ENCODE results near the gene CBLC. TPM values are rescaled to one million over a fixed set of nuclear protein-coding genes. Genes with fewer than 3 reads are reported as not detected.

The CBLC gene
- total RNA-seq, 1 experiment from 2014 or later, result 42.3 TPM

DNA sequence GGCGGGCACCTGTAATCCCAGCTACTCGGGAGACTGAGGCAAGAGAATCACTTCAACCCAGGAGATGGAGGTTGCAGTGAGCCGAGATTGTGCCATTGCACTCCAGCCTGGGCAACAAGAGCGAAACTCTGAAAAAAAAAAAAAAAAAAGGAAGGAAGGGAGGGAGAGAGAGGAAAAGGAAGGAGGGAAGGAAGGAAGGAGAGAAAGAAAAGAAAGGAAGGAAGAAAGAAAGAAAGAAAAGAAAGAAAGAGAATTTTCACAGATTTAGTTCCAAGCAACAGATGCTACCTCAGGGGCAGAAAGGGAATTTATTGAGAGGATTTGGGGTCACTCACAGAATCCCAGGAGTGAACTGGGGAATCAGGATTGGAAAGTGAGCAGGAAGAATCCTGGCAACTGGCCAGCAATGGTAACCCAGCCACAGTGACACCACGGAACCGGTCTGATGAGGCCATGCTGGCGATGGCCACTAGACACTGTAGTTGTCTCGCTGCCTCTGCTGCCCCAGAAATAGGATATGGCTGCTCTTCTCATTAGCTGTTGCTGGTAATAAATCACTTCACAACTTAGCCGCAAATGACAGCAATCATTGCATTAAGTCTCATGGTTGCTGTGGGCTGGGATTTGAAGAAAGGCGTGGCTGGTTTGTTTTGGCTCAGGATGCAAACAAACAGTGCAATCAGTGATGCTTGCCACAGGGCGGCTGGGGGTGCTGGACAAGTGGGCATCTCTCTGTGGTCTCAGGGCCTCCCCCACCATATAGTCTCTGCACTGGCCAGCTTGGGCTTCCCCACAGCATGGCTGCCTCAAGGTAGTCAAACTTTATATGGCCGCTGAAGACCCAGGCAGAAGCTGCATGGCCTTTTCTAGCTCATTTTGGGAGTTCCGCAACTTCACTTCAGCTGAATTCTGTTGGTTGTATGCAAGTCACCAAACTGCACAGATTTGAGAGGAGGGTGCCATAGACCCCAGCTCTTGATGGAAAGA lies 26.0 kb downstream of the CBLC start:
- H3K4me3 Mint-ChIP-seq (ENCODE audit: unreplicated experiment), result no peak overlapping the region
- DNase-seq, result no peak
- H3K27ac Mint-ChIP-seq (ENCODE audit: unreplicated experiment), result no peak overlapping the region
- H3K36me3 ChIP-seq (ENCODE audit: control insufficient read depth, insufficient read depth, low read length), result peaks cover 5% of the 10 kb centered on the region
- H3K27me3 Mint-ChIP-seq (ENCODE audit: insufficient read depth, unreplicated experiment), result no peaks in the 10 kb centered on the region
- intact Hi-C loops (cut with micrococcal nuclease; ENCODE audit: unreplicated experiment), result no loop called here
- H3K36me3 Mint-ChIP-seq (ENCODE audit: insufficient read depth, unreplicated experiment), result peaks cover 38% of the 10 kb centered on the region
- TSS peak; percentile 20 for BruUV-seq (replicated peaks)
- H3K9me3 Mint-ChIP-seq (ENCODE audit: unreplicated experiment), result peaks cover 10% of the 10 kb centered on the region
- ChIA-PET POLR2A (interaction anchor here (0.7 kb wide), 1 partner anchor 38 kb away, joined by 6 read pairs; no protein-coding TSS in a partner anchor), CTCF (interaction anchor here (0.7 to 1.1 kb wide), 2 partner anchors 42 to 80 kb away, joined by 3 read pairs; partner anchors contain the start of gene NECTIN2)
- no peaks in the 10 kb centered on the region for H3K27me3 ChIP-seq (replicated peaks; ENCODE audit: control insufficient read depth, insufficient read depth, low read length)
- TF ChIP-seq, protein P1, sequence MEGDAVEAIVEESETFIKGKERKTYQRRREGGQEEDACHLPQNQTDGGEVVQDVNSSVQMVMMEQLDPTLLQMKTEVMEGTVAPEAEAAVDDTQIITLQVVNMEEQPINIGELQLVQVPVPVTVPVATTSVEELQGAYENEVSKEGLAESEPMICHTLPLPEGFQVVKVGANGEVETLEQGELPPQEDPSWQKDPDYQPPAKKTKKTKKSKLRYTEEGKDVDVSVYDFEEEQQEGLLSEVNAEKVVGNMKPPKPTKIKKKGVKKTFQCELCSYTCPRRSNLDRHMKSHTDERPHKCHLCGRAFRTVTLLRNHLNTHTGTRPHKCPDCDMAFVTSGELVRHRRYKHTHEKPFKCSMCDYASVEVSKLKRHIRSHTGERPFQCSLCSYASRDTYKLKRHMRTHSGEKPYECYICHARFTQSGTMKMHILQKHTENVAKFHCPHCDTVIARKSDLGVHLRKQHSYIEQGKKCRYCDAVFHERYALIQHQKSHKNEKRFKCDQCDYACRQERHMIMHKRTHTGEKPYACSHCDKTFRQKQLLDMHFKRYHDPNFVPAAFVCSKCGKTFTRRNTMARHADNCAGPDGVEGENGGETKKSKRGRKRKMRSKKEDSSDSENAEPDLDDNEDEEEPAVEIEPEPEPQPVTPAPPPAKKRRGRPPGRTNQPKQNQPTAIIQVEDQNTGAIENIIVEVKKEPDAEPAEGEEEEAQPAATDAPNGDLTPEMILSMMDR (IDR thresholded peaks at IDR 0.05; ENCODE audit: insufficient read depth in 1 of 2, low read depth in 1 of 2, low read length in 1 of 2, severe bottlenecking in 1 of 2, unreplicated experiment in 1 of 2), result no peak
- H3K4me1 ChIP-seq, result peaks cover 24% of the 10 kb centered on the region
- no peaks in the 10 kb centered on the region for H3K9me3 ChIP-seq
- H3K4me3 ChIP-seq (ENCODE audit: low read depth, low read length), result no peak overlapping the region
- peaks cover 35% of the 10 kb centered on the region for H3K4me1 Mint-ChIP-seq (ENCODE audit: low read depth, unreplicated experiment)

GRCh38 chr19:44806291-44806690 lies 28.6 kb downstream of the CBLC start:
- Histone ChIP-seq H3K36me3 (ENCODE audit: control insufficient read depth, insufficient read depth, low read length) (peaks cover 5% of the 10 kb centered on the region), H3K9me3 (no peaks in the 10 kb centered on the region), H3K4me3 (ENCODE audit: low read depth, low read length) (no peak overlapping the region), H3K4me1 (peaks cover 27% of the 10 kb centered on the region), H3K27me3 (replicated peaks; ENCODE audit: control insufficient read depth, insufficient read depth, low read length) (no peaks in the 10 kb centered on the region)
- no peaks in the 10 kb centered on the region for H3K27me3 Mint-ChIP-seq (ENCODE audit: insufficient read depth, unreplicated experiment)
- no peak overlapping the region for H3K4me3 Mint-ChIP-seq (ENCODE audit: unreplicated experiment)
- ChIA-PET CTCF (interaction anchor here (0.8 to 4.0 kb wide), 9 partner anchors 13 to 229 kb away, joined by 3 to 53 read pairs (median 15); partner anchors contain the start of genes CBLC and NECTIN2), POLR2A (interaction anchor here (0.7 to 1.5 kb wide), 3 partner anchors 28 to 99 kb away, joined by 4 to 23 read pairs (median 4); partner anchors contain the start of genes APOE, CBLC and NECTIN2)
- no peak for DNase-seq
- H3K4me1 Mint-ChIP-seq (ENCODE audit: low read depth, unreplicated experiment), result peaks cover 41% of the 10 kb centered on the region
- TF ChIP-seq, protein P1 (IDR thresholded peaks at IDR 0.05; ENCODE audit: insufficient read depth in 1 of 2, low read depth in 1 of 2, low read length in 1 of 2, severe bottlenecking in 1 of 2, unreplicated experiment in 1 of 2), result no peak
- intact Hi-C loops (cut with micrococcal nuclease; ENCODE audit: unreplicated experiment), result no loop called here
- H3K36me3 Mint-ChIP-seq (ENCODE audit: insufficient read depth, unreplicated experiment), result peaks cover 60% of the 10 kb centered on the region
- BruUV-seq (replicated peaks), result no TSS peak
- peak overlapping the region; percentile 95 for H3K27ac Mint-ChIP-seq (ENCODE audit: unreplicated experiment)
- peaks cover 10% of the 10 kb centered on the region for H3K9me3 Mint-ChIP-seq (ENCODE audit: unreplicated experiment)

- Mint-ChIP-seq H3K9me3 (ENCODE audit: unreplicated experiment) (peaks cover 10% of the 10 kb centered on the region), H3K27ac (ENCODE audit: unreplicated experiment) (peak overlapping the region; percentile 95), H3K36me3 (ENCODE audit: insufficient read depth, unreplicated experiment) (peaks cover 68% of the 10 kb centered on the region), H3K4me3 (ENCODE audit: unreplicated experiment) (peak overlapping the region; percentile 23), H3K4me1 (ENCODE audit: low read depth, unreplicated experiment) (peaks cover 48% of the 10 kb centered on the region), H3K27me3 (ENCODE audit: insufficient read depth, unreplicated experiment) (no peaks in the 10 kb centered on the region)
- Histone ChIP-seq H3K4me3 (ENCODE audit: low read depth, low read length) (no peak overlapping the region), H3K4me1 (peaks cover 27% of the 10 kb centered on the region), H3K36me3 (ENCODE audit: control insufficient read depth, insufficient read depth, low read length) (peaks cover 5% of the 10 kb centered on the region), H3K9me3 (no peaks in the 10 kb centered on the region), H3K27me3 (replicated peaks; ENCODE audit: control insufficient read depth, insufficient read depth, low read length) (no peaks in the 10 kb centered on the region)
- DNase-seq, result peak; percentile 84 to 91
- TF ChIP-seq, protein P1 (IDR thresholded peaks at IDR 0.05; ENCODE audit: insufficient read depth in 1 of 2, low read depth in 1 of 2, low read length in 1 of 2, severe bottlenecking in 1 of 2, unreplicated experiment in 1 of 2), result no peak
- POLR2A ChIA-PET, result interaction anchor here (0.5 to 2.7 kb wide), 8 partner anchors 23 to 129 kb away, joined by 3 to 23 read pairs (median 6); partner anchors contain the start of genes APOE, CBLC and NECTIN2
- CTCF ChIA-PET, result interaction anchor here (0.6 to 4.0 kb wide), 21 partner anchors 9 to 285 kb away, joined by 3 to 53 read pairs (median 4); partner anchors contain the start of genes CBLC and NECTIN2
- no TSS peak for BruUV-seq (replicated peaks)
- intact Hi-C loops (cut with micrococcal nuclease; ENCODE audit: unreplicated experiment), result no loop called here
These were observed 29.5 kb downstream of the CBLC start for GRCh38 chr19:44807162-44807561.
